ENCODE measurements around the gene UBE2H.

DNA sequence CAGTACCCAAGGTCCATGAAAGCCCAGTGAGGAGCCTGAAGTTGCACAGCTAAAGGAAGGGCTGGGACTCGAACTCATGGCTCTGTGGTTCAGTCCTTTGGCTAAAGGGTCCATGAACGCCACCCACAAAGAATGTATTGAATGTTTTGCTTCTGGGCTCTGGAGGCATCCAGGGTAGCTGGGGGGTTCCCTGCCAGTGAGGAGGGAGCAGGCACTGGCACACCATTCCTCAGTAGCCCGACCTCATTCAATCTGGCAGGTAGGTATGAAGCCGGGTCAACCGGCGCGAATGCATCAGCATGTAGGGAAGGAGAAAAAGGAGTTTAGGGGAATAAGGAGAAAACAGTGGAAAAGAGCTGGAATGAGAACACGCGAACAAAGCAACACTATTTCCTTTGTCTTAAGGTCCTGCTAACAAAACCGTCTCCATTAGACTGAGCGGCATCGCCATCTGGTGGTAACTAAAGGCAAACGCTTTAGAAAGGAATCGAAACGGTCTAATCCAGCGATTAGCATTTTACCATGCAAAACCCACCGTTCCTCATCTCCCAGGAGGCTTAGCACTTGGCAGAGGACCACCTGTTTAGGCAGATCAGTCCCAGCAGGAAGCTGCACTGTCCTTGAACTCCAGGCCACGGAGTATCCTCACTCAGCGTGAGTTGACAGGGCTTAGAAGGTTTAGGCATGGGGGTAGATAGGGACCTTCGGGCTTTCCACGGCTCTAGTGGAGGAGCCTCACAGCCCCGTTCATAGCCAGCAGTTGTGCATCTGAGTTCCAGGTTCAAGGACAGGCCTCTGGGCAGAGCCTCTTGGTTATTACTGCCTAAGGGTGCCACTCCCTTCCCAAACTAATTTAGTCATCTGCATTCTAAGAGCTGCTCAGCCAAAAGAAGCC is 122.8 kb downstream of the UBE2H start:
- TF ChIP-seq CTCF (optimal IDR thresholded peaks at IDR 0.05 in 1 of 3, IDR thresholded peaks at IDR 0.05 in 1 of 3, conservative IDR thresholded peaks at IDR 0.05 in 1 of 3; ENCODE audit: extremely low read depth in 1 of 3, insufficient read depth in 2 of 3, low read length in 3 of 3) (peak; percentile 68 to 94 (median 77)), EZH2 (IDR thresholded peaks at IDR 0.05; ENCODE audit: low read length) (no peak)
